ENCODE results near the gene DGLUCY. TPM values are rescaled to one million over a fixed set of nuclear protein-coding genes. Genes with fewer than 3 reads are reported as not detected.
"Not testable (repeated sequence)": the region's sequence is repeated elsewhere in the genome, so short reads cannot be mapped to it uniquely, and the experiment has no call there.

The DGLUCY gene
- total RNA-seq, 1 donor from 2014 or later: 28.1 TPM

DNA sequence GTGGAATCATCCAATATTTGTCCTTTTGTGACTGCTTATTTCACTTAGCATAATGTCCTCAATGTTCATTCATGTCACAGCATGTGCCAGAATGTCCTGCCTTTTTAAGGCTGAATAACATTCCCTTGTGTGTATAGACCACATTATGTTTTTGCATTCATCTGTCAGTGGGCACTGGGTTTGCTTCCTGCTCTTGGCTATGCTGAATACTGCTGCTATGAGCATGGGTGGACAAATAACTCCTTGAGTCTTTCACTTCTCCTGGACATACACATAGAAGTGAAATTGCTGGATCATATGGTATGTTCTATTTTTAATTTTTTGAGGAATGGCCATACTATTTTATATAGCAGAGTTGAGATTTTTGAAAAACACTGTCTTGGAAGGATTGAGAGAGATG, 83.8 kb downstream of the DGLUCY start:
- H3K4me1 Mint-ChIP-seq: peaks cover 57% of the 10 kb centered on the region

DNA sequence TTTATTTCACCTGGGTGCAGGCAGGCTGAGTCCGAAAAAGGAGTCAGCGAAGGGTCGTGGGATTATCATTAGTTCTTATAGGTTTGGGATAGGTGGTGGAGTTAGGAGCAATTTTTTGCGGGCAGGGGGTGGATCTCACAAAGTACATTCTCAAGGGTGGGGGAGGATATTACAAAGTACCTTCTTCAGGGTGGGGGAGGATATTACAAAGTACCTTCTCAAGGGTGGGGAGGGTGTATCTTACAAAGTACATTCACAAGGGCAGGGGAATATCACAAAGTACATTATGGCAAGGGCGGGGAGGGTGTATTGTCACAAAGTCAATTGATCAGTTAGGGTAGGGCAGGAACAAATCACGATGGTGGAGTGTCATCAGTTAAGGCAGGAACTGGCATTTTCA, 86.9 kb downstream of the DGLUCY start:
- DNase-seq; H3K27me3 Mint-ChIP-seq; intact Hi-C loops (cut with micrococcal nuclease); H3K9me3 Mint-ChIP-seq: not testable (repeated sequence)
- H3K4me1 Mint-ChIP-seq: peaks cover 57% of the 10 kb centered on the region
- H3K4me3 Mint-ChIP-seq: peak overlapping the region; percentile 23
- peak overlapping the region; percentile 54 for H3K27ac Mint-ChIP-seq
- H3K36me3 Mint-ChIP-seq (ENCODE audit: low read depth): peaks cover 74% of the 10 kb centered on the region

More for the DNA sequence above, 83.8 kb downstream of the DGLUCY start:
- H3K27me3 Mint-ChIP-seq: no peaks in the 10 kb centered on the region
- no peak for DNase-seq
- peak overlapping the region; percentile 39 for H3K27ac Mint-ChIP-seq
- peak overlapping the region; percentile 14 for H3K4me3 Mint-ChIP-seq
- H3K36me3 Mint-ChIP-seq (ENCODE audit: low read depth): peaks cover 66% of the 10 kb centered on the region
- H3K9me3 Mint-ChIP-seq: no peaks in the 10 kb centered on the region
- intact Hi-C loops (cut with micrococcal nuclease): no loop called here

DNA sequence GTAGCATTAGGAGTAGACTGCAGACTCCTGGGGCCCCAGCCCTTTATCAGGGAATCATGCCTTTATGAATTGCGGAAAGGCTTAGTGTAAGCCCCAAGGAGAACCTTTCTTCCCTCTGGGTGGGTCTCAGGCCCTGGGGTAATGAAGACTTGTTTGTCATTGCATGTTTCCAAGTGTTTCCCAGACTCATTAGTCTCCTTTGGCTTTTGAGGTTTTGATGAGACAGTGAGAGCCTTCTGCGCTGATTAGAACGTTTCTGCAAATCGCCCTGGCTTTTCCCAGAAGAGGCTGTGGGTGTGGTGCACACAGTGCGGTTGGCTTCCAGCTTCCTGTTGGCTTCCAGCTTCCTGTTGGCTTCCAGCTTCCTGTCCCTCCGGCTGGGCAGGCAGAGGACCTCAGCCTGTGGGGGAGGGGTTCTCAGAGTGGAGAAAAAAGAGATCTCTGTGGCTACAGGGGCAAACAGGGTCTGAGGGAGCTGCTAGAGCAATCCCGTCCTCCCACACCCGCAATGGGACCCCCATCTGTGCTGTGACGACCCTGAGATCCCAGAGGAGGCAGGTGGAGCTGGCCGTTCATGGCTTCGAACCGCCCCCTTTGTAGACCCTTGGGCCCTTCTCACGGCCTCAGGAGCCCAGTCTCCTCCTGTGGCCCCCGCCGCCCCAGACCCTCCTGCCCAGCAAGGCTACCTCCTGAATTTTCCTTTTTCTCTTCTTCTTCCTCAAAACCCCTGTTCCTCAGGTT, 88.5 kb downstream of the DGLUCY start:
- Mint-ChIP-seq H3K4me1 (peaks cover 60% of the 10 kb centered on the region), H3K4me3 (peak overlapping the region; percentile 44)
- intact Hi-C loops (cut with micrococcal nuclease): no loop called here

DNA sequence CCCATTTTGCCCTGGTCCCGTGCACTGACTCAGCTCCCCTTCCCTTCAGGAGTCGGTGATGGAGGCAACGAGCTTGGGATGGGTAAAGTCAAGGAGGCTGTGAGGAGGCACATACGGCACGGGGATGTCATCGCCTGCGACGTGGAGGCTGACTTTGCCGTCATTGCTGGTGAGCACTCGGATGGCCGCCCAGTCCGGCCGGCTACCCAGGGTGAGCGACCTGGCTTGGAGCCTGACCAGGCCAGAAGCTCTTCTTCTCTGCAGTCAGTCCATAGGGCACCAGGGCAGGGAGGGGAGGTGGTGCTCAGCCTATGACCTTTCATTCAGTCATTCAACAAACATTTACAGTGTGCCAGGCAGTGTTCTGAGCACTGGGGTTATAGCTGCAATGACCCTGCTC, 90.8 kb downstream of the DGLUCY start:
- Mint-ChIP-seq H3K9me3 (no peaks in the 10 kb centered on the region), H3K4me3 (no peak overlapping the region), H3K4me1 (peaks cover 47% of the 10 kb centered on the region), H3K27me3 (no peaks in the 10 kb centered on the region), H3K36me3 (ENCODE audit: low read depth) (peaks cover 71% of the 10 kb centered on the region), H3K27ac (peak overlapping the region; percentile 30)
- no peak for DNase-seq
- intact Hi-C loops (cut with micrococcal nuclease): no loop called here

More for the DNA sequence above, 88.5 kb downstream of the DGLUCY start:
- Mint-ChIP-seq H3K27me3 (no peaks in the 10 kb centered on the region), H3K36me3 (ENCODE audit: low read depth) (peaks cover 72% of the 10 kb centered on the region), H3K9me3 (no peaks in the 10 kb centered on the region), H3K27ac (peak overlapping the region; percentile 75)
- peak; percentile 78 for DNase-seq

DNA sequence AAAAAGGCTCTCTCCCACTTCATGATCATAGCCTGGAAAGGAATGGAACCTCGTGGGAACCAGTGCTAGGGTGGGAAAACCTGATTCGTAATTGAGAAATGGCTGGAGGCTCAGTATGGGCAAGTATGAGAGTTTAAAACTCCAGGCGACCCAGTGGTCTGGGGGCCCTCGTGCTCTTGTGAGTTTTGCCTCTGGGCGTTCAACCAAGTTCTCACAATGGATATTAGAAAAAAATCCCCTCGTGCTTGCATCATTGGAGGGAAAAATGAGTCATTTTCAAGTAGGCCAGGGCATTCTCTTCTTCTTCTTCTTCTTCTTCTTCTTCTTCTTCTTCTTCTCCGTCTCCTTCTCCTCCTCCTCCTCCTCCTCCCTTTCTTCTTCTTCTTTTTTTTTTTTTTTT, 91.6 kb downstream of the DGLUCY start:
- Mint-ChIP-seq H3K4me1 (peaks cover 46% of the 10 kb centered on the region), H3K36me3 (ENCODE audit: low read depth) (peaks cover 71% of the 10 kb centered on the region), H3K27me3 (no peaks in the 10 kb centered on the region), H3K4me3 (no peak overlapping the region), H3K27ac (peak overlapping the region; percentile 30), H3K9me3 (no peaks in the 10 kb centered on the region)
- intact Hi-C loops (cut with micrococcal nuclease): no loop called here
- no peak for DNase-seq

DNA sequence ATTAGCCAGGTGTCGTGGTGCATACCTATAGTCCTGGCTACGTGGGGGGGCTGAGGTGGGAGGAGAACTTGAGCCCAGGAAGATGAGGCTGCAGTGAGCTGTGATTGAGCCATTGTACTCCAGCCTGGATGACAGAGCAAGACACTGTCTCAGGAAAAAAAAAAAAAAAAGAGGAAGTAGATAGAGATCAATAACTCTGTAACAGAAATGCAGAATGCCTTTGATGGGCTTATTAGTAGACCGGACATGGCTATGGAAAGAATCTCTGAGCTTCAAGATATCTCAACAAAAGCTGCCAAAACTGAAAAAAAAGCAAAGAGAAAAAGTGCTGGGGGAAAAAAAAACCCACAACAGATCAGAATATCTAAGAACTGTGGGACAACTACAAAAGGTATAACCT, 93.1 kb downstream of the DGLUCY start:
- H3K4me3 Mint-ChIP-seq: peak overlapping the region; percentile 37
- DNase-seq: no peak
- peaks cover 39% of the 10 kb centered on the region for H3K4me1 Mint-ChIP-seq
- H3K36me3 Mint-ChIP-seq (ENCODE audit: low read depth): peaks cover 73% of the 10 kb centered on the region
- no peaks in the 10 kb centered on the region for H3K27me3 Mint-ChIP-seq
- intact Hi-C loops (cut with micrococcal nuclease): loop anchor here (2.0 kb wide), 1 partner anchor 22 kb away; no protein-coding TSS in a partner anchor
- peak overlapping the region; percentile 34 for H3K27ac Mint-ChIP-seq
- no peaks in the 10 kb centered on the region for H3K9me3 Mint-ChIP-seq

DNA sequence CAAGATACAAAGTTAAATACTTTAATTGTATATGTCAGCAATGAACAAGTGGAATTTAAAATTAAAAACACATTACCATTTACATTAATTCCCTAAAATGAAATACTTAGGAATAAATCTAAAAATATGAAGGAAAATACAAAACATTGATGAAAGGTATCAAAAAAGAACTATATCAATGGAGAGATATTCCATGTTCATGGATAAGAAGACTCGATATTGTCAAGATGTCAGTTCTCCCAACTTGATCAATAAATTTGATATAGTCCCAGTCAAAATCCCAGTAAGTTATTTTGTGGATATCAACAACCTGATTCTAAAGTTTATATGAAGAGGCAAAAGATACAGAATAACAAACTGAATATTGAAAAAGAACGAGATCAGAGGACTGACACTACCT, 97.1 kb downstream of the DGLUCY start:
- intact Hi-C loops (cut with micrococcal nuclease): no loop called here
- no peak for DNase-seq
- Mint-ChIP-seq H3K4me1 (peaks cover 19% of the 10 kb centered on the region), H3K36me3 (ENCODE audit: low read depth) (peaks cover 60% of the 10 kb centered on the region), H3K9me3 (no peaks in the 10 kb centered on the region), H3K4me3 (no peak overlapping the region), H3K27me3 (no peaks in the 10 kb centered on the region), H3K27ac (no peak overlapping the region)

DNA sequence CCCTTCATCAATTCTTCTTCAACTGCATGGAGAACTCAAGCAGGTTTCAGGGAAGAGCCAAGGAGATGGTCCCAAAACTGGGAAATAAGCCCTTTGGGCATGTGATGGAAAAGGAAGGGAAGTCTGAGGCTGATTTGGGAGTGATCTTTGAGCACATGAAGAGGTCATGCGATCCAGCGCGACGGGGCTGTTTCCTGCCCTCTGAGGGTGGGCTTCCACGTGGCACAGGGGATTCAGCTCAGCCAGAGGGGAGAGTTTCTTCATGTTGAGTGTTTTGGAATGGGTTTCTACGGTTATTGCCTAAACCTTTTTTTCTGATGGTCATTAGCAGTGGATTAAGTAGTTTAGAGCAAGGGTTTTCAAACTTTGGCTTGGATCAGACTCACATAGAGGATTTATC, 100.4 kb downstream of the DGLUCY start:
- intact Hi-C loops (cut with micrococcal nuclease): no loop called here
- Mint-ChIP-seq H3K36me3 (ENCODE audit: low read depth) (peaks cover 53% of the 10 kb centered on the region), H3K27ac (no peak overlapping the region), H3K4me3 (no peak overlapping the region), H3K4me1 (peaks cover 14% of the 10 kb centered on the region), H3K27me3 (no peaks in the 10 kb centered on the region), H3K9me3 (no peaks in the 10 kb centered on the region)
- DNase-seq: no peak

DNA sequence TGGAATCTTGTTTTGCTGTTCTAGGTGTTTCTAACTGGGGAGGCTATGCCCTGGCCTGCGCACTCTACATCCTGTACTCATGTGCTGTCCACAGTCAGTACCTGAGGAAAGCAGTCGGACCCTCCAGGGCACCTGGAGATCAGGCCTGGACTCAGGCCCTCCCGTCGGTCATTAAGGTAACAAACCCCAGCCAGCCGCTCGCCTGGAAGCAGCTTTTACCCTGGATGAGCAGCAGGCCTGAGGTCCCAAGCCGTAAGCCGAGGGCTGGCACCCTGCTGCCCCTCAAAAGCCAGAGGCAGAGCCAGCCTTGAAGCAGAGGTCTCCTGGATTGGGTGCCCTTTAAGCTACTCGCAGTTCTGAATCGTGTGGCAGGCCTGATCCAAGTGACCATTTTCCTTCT, 101.5 kb downstream of the DGLUCY start:
- intact Hi-C loops (cut with micrococcal nuclease): no loop called here
- H3K36me3 Mint-ChIP-seq (ENCODE audit: low read depth): peaks cover 51% of the 10 kb centered on the region
- no peak overlapping the region for H3K27ac Mint-ChIP-seq
- no peaks in the 10 kb centered on the region for H3K9me3 Mint-ChIP-seq
- peaks cover 21% of the 10 kb centered on the region for H3K4me1 Mint-ChIP-seq
- no peak overlapping the region for H3K4me3 Mint-ChIP-seq
- DNase-seq: no peak
- H3K27me3 Mint-ChIP-seq: no peaks in the 10 kb centered on the region

DNA sequence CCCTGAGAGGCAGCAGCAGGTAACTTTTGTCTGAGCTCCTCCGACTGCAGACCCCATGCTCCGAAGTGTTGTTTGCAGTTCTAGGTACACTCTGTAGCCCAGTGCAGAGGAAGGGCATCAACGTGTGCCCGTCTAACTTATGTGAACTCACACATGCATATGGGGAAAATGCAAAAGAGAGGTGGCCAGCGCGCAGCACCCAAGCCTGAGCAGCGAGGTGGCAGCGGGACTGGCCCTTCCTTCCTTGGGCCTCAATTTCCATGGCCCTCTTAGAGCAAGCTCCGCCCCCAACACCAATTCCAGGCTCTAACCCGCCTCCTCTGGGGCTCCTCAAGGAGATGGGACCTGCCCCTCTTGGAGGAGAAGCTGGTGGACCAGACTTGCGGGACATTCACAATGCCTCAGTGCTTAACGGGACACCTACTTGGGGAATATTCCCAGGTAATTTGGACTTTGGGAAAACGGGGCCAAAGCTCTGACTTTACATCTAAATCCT, 102.9 kb downstream of the DGLUCY start:
- Mint-ChIP-seq H3K36me3 (ENCODE audit: low read depth) (peaks cover 54% of the 10 kb centered on the region), H3K27me3 (no peaks in the 10 kb centered on the region)

DNA sequence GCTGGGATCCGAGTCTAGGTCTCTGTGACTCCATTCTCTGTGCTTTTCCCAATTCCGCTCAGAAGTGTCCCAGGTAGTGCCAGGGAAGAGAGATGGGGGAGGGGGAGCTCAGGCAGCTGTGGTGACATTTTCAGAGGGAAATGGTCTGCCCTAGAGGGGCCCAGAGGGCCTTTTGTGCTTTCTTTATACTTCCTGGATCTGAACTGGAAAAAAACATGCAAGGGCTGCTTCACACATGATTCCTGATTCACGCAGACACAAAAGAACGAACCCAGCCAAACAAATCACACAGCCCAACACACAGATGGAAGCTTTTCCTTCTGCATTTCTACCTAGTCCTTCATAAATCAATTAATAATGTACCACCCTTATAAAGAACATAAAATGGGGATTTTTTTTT, 104.1 kb downstream of the DGLUCY start:
- Mint-ChIP-seq H3K4me1 (peaks cover 39% of the 10 kb centered on the region), H3K4me3 (no peak overlapping the region), H3K27me3 (no peaks in the 10 kb centered on the region), H3K27ac (peak overlapping the region; percentile 45), H3K9me3 (peaks cover 11% of the 10 kb centered on the region), H3K36me3 (ENCODE audit: low read depth) (peaks cover 64% of the 10 kb centered on the region)
- DNase-seq: no peak
- intact Hi-C loops (cut with micrococcal nuclease): no loop called here

More for the DNA sequence above, 102.9 kb downstream of the DGLUCY start:
- Mint-ChIP-seq H3K4me3 (no peak overlapping the region), H3K27ac (no peak overlapping the region), H3K9me3 (peaks cover 8% of the 10 kb centered on the region), H3K4me1 (peaks cover 28% of the 10 kb centered on the region)
- DNase-seq: no peak
- intact Hi-C loops (cut with micrococcal nuclease): no loop called here

DNA sequence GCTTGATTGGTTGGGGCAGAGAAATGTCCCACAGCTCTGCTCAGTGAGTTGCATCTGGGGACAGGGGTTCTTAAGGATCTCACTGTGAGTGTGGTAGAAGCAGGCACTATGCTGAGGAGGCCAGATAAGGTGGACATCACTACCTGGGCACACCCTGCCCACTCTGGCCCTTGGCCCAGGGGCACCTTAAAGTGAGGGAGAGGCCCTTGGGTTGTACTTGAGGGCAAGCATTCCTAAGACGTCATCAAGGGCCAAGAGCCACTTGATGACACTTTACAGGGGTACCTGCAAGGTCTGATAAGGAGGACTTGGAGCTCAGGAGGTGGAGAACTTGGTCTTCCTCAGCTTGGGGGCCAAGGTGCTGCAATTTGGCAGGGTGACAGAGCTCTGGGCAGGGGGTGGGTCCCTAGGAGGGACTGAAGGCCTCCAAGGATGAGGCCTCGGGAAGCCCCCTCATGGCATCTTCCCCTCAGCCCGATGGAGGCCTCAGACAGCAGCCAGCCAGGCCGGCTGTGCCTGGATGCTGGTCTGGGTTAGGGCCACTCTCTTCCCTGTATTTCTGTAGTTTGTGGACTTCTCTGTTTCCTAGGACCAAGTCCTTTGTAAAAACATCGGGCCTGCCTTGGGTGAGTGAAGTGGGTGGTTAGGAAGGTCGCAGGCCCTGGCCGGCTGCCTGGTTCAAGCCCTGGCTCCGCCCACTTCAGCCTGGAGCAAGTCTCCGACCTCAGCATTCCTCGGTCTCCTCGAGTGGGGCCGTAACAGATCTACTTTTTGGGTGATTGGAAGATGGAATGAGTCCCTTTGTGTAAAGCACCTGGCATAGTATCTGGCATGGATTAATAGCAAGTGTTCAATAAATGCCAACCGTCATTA, 105.9 kb downstream of the DGLUCY start:
- no peak overlapping the region for H3K4me3 Mint-ChIP-seq
- intact Hi-C loops (cut with micrococcal nuclease): no loop called here
- peak overlapping the region; percentile 28 for H3K27ac Mint-ChIP-seq
- H3K4me1 Mint-ChIP-seq: peaks cover 47% of the 10 kb centered on the region
- H3K27me3 Mint-ChIP-seq: no peaks in the 10 kb centered on the region
- H3K36me3 Mint-ChIP-seq (ENCODE audit: low read depth): peaks cover 71% of the 10 kb centered on the region
- H3K9me3 Mint-ChIP-seq: peaks cover 16% of the 10 kb centered on the region
- DNase-seq: no peak

DNA sequence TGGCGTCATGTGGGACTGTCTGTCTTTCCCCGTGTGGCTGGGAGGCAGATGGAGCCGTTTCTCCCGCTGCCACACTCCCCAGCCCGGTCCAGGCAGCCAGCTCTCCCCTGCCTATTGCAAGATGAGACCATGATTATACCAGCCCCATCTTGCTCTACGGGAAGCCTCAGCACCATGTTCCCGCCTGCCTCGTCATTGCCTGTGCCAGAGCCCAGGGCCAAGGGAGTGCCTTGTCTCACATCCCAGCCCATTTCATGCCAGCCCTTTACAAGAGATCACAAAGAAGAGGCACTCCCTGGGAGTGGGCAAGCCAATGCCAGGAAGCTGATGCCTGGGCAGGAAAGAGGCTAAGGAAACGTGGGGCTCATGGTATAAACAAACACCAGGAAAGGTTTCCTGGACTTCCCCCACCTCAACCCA, 106.7 kb downstream of the DGLUCY start:
- H3K27ac Mint-ChIP-seq: no peak overlapping the region
- intact Hi-C loops (cut with micrococcal nuclease): no loop called here
- no peak for DNase-seq
- no peaks in the 10 kb centered on the region for H3K27me3 Mint-ChIP-seq
- H3K4me1 Mint-ChIP-seq: peaks cover 56% of the 10 kb centered on the region
- H3K9me3 Mint-ChIP-seq: peaks cover 16% of the 10 kb centered on the region
- no peak overlapping the region for H3K4me3 Mint-ChIP-seq
- peaks cover 76% of the 10 kb centered on the region for H3K36me3 Mint-ChIP-seq (ENCODE audit: low read depth)

DNA sequence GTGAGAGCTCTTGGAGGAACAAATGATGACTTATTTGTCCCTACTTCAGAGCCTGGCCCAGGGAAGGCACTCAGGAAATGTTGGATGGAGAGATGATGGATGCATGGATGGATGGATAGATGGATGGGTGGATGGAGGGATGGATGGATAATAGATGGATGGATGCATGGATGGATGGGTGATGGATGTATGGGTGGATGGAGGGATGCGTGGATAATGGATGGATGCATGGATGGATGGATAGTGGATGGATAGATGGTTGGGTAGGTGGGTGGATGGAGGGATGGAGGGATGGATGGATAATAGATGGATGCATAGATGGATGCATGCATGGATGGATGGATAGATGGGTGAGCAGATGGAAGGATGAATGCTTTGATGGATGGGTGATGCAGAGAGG, 107.4 kb downstream of the DGLUCY start:
- Mint-ChIP-seq H3K27ac (peak overlapping the region; percentile 6), H3K9me3 (peaks cover 16% of the 10 kb centered on the region), H3K4me3 (no peak overlapping the region), H3K36me3 (ENCODE audit: low read depth) (peaks cover 71% of the 10 kb centered on the region), H3K4me1 (peaks cover 60% of the 10 kb centered on the region), H3K27me3 (no peaks in the 10 kb centered on the region)
- intact Hi-C loops (cut with micrococcal nuclease): no loop called here
- DNase-seq: no peak

Data from activated CD4-positive, alpha-beta T cell treated with anti-CD3 and anti-CD28 coated beads, Interleukin-2, amount 10 ng/mL, durations not matched to agents 24 days and 14 days (primary cell).